GM23248 (cell line): Measurements from ENCODE around the gene GINS3.

Experiments
- EZH2 ChIP-seq: fragments of 200-600 bp; sonication (generic); IDR thresholded peaks from 2 replicates; pipeline ENCODE4 v1.6.1; 2018; ENCODE audit warnings: antibody characterized with exemption, mild to moderate bottlenecking; ENCODE audit not compliant: insufficient read depth, poor library complexity, severe bottlenecking
- EZH2phosphoT487 ChIP-seq: fragments of 200-600 bp; sonication (generic); IDR thresholded peaks from 2 replicates; pipeline ENCODE4 v1.6.1; 2018; ENCODE audit warnings: antibody characterized with exemption, moderate library complexity, mild to moderate bottlenecking, low read depth; ENCODE audit not compliant: insufficient read depth

- no peak for TF ChIP-seq EZH2phosphoT487
- TF ChIP-seq EZH2 = no peak
These were observed 25.3 kb downstream of the GINS3 start for GRCh38 chr16:58417600-58417999.
